K562 (cell line): ENCODE results near the gene PPP1R14C. TPM values are rescaled to one million over a fixed set of nuclear protein-coding genes. Genes with fewer than 3 reads are reported as not detected.

ENCODE experiments used
- CSDE1 ChIP-seq, 2 experiments: fragments of 450-650 bp; IDR thresholded peaks; 2 replicates each; pipeline ENCODE4 v1.6.1; 2016; ENCODE audit warnings: mild to moderate bottlenecking in 1 of 2
- GTF3C2 ChIP-seq: IDR thresholded peaks from 3 replicates; pipeline ENCODE4 v1.6.1; 2011; ENCODE audit warnings: borderline replicate concordance, mild to moderate bottlenecking, moderate library complexity; ENCODE audit not compliant: insufficient read length; ENCODE audit errors: extremely low read depth
- MGA ChIP-seq: fragments of 450-650 bp; IDR thresholded peaks from 2 replicates; pipeline ENCODE4 v1.6.1; 2016; ENCODE audit warnings: mild to moderate bottlenecking, moderate library complexity
- TEAD4 ChIP-seq, 2 experiments: sonication (generic) in 1 of 2; formaldehyde crosslinking in 1 of 2; IDR thresholded peaks; 2 replicates each; pipeline versions ENCODE4 v1.6.1 to v1.8.0; 2012 to 2022; ENCODE audit warnings: borderline replicate concordance in 1 of 2, inconsistent platforms in 1 of 2, low read length in 1 of 2, mild to moderate bottlenecking in 1 of 2, missing genetic modification reagents in 1 of 2
- TRIM28 ChIP-seq: fragments of 450-650 bp; IDR thresholded peaks from 2 replicates; pipeline ENCODE4 v1.6.1; 2017
- ZNF140 ChIP-seq: fragments of 250-450 bp; sonication (Bioruptor Pico); IDR thresholded peaks from 2 replicates; pipeline ENCODE4 v1.8.0; 2021; ENCODE audit warnings: moderate library complexity, mild to moderate bottlenecking, inconsistent platforms
- ZNF23 ChIP-seq: fragments of 250-450 bp; sonication (Bioruptor Pico); IDR thresholded peaks from 2 replicates; pipeline ENCODE4 v1.4.0; 2020; ENCODE audit warnings: mild to moderate bottlenecking
- ZNF3 ChIP-seq: fragments of 250-450 bp; sonication (Bioruptor Pico); IDR thresholded peaks from 2 replicates; pipeline ENCODE4 v1.5.0; 2021; ENCODE audit warnings: mild to moderate bottlenecking, moderate library complexity
- polyA plus RNA-seq, 8 experiments: library from polyadenylated mRNA; depleted of rRNA in 4 of 8; stranded (reverse) in 5 of 8; unstranded in 3 of 8; fragments of >200 nt; fragmentation: Nextera tagmentation in 2 of 8; fragmentation: Illumina TruSeq in 1 of 8; extraction: Ambion mirVana in 2 of 8; extraction: Trizol in 1 of 8; gene quantifications; 2 replicates each; pipeline versions ENCODE4 v1.2.1 to v1.2.3, GENCODE V29; 2011 to 2014; ENCODE audit warnings: inconsistent platforms in 1 of 8, missing spikeins in 1 of 8
- total RNA-seq, 7 experiments: library from RNA; depleted of rRNA in 6 of 7; stranded (reverse); fragments of >200 nt in 6 of 7; fragmentation: Illumina TruSeq in 2 of 7; extraction: Trizol in 2 of 7; gene quantifications; 2 replicates each; pipeline versions ENCODE4 v1.2.1 to v1.2.3, GENCODE V29; 2011 to 2021; ENCODE audit warnings: low replicate concordance in 1 of 7
- TF ChIP-seq, protein P1 (sequence below), 2 experiments: IDR thresholded peaks in 1 of 2; conservative IDR thresholded peaks in 1 of 2; 2 replicates each; pipeline ENCODE4 v1.6.1; 2016; ENCODE audit warnings: low read depth in 2 of 2, mild to moderate bottlenecking in 1 of 2, missing compliant biosample characterization in 1 of 2, missing genetic modification characterization in 1 of 2, moderate library complexity in 1 of 2

The PPP1R14C gene
- total and polyA plus RNA-seq, 9 of the 15 experiments (the other 6 are each of a cell fraction or from before 2014, with no cell fraction given): 4.5 to 16.6 (median 11.9) TPM

- TF ChIP-seq, protein P1, sequence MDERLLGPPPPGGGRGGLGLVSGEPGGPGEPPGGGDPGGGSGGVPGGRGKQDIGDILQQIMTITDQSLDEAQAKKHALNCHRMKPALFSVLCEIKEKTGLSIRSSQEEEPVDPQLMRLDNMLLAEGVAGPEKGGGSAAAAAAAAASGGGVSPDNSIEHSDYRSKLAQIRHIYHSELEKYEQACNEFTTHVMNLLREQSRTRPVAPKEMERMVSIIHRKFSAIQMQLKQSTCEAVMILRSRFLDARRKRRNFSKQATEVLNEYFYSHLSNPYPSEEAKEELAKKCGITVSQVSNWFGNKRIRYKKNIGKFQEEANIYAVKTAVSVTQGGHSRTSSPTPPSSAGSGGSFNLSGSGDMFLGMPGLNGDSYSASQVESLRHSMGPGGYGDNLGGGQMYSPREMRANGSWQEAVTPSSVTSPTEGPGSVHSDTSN (CRISPR knock-in tag; IDR thresholded peaks at IDR 0.05; ENCODE audit: low read depth): no peak
- TF ChIP-seq, protein P1 (tag; conservative IDR thresholded peaks at IDR 0.05; ENCODE audit: low read depth): peak; percentile 74
- TF ChIP-seq ZNF3 (CRISPR knock-in tag) (no peak), TEAD4 (IDR thresholded peaks at IDR 0.05; ENCODE audit: low read length) (no peak), TEAD4 (CRISPR knock-in tag; IDR thresholded peaks at IDR 0.05; ENCODE audit: borderline replicate concordance) (no peak), ZNF140 (CRISPR knock-in tag) (no peak), ZNF23 (CRISPR knock-in tag) (no peak), CSDE1 (IDR thresholded peaks at IDR 0.05) (no peak), MGA (0 out of 2 replicates have a peak, but pooled peaks have one; percentile 16), TRIM28 (no peak), GTF3C2 (no peak)
Observed at GRCh38 chr6:150256618-150257272, 113.9 kb downstream of the PPP1R14C start (continued).
